ENCODE data around the gene INPP5J.
A peak's percentile ranks its signal among the peaks of the same experiment; 100 is the strongest.

The INPP5J gene

DNA sequence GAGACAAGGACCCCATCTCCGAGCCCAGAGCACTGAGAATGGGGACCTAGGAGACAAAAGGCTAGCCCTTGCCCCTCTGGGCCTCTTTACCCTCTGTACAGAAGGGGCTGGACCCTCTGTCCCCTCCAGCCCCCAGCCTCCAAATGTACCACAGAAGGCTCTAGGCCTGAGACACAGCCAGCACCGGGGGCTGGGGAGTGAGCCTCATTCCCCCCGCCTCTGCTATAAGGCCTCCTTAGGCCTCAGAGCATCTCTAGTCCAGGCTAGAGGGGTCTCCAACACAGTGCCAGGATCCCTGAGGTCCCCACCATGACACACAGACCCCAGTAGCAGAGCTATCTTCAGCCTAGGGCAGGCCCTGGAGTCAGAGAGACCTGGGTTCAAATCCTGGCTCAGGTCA is 36.8 kb upstream of the INPP5J start:
- WGBS, result 100% methylated on average over 3 of the region's 3 CpGs
- H2BK120ac ChIP-seq (ENCODE audit: low read depth, low read length), result peak overlapping the region; percentile 4
- H3K36me3 ChIP-seq (ENCODE audit: control insufficient read depth in 1 of 2, insufficient read depth in 2 of 2, low read depth in 1 of 2, low read length in 2 of 2), result peaks cover 53 to 64% of the 10 kb centered on the region in 2 experiments
- no peak overlapping the region for H2BK5ac ChIP-seq (ENCODE audit: low read depth, low read length, poor library complexity, severe bottlenecking)
- no peak overlapping the region for H3K27ac ChIP-seq (ENCODE audit: low read length, poor library complexity, severe bottlenecking)
- H2AFZ ChIP-seq (ENCODE audit: low read depth, low read length), result no peak overlapping the region
- H3K4me2 ChIP-seq (ENCODE audit: low read length, poor library complexity, severe bottlenecking), result no peak overlapping the region
- H3K4me3 ChIP-seq (ENCODE audit: insufficient read depth in 1 of 2, low read depth in 1 of 2, low read length in 2 of 2), result peak overlapping the region in 1 of 2 experiments; percentile 94
- H3K23ac ChIP-seq (ENCODE audit: low read length in 2 of 2), result no peak overlapping the region
- H2AK5ac ChIP-seq (ENCODE audit: low read length, severe bottlenecking), result peak overlapping the region; percentile 71
- no peak overlapping the region for H2BK15ac ChIP-seq (ENCODE audit: low read depth, poor library complexity, severe bottlenecking)
- H4K91ac ChIP-seq (ENCODE audit: low read length), result peak overlapping the region; percentile 36
- H2BK12ac ChIP-seq (ENCODE audit: low read length in 2 of 2), result peak overlapping the region in 1 of 2 experiments; percentile 42
- peak overlapping the region; percentile 95 for H3K9ac ChIP-seq (ENCODE audit: low read length)
- H3K4ac ChIP-seq (ENCODE audit: low read depth in 1 of 2, low read length in 2 of 2), result peak overlapping the region; percentile 14 to 49
- peak overlapping the region; percentile 59 for H4K8ac ChIP-seq (ENCODE audit: low read length)
- H3K4me1 ChIP-seq (ENCODE audit: control insufficient read depth, insufficient read depth, low read depth, low read length), result peaks cover 58% of the 10 kb centered on the region
- DNase-seq, result no peak
- H3K14ac ChIP-seq (ENCODE audit: low read length in 2 of 2), result no peak overlapping the region
- no peaks in the 10 kb centered on the region for H3K9me3 ChIP-seq (ENCODE audit: control insufficient read depth, low read length)
- H3K18ac ChIP-seq (ENCODE audit: low read depth in 1 of 2, low read length in 2 of 2), result no peak overlapping the region
- H3K27me3 ChIP-seq (ENCODE audit: control insufficient read depth in 1 of 2, insufficient read depth in 1 of 2, low read length in 2 of 2), result no peaks in the 10 kb centered on the region
- peaks cover 27% of the 10 kb centered on the region for H3K79me1 ChIP-seq (replicated peaks; ENCODE audit: low read length, poor library complexity, severe bottlenecking)

DNA sequence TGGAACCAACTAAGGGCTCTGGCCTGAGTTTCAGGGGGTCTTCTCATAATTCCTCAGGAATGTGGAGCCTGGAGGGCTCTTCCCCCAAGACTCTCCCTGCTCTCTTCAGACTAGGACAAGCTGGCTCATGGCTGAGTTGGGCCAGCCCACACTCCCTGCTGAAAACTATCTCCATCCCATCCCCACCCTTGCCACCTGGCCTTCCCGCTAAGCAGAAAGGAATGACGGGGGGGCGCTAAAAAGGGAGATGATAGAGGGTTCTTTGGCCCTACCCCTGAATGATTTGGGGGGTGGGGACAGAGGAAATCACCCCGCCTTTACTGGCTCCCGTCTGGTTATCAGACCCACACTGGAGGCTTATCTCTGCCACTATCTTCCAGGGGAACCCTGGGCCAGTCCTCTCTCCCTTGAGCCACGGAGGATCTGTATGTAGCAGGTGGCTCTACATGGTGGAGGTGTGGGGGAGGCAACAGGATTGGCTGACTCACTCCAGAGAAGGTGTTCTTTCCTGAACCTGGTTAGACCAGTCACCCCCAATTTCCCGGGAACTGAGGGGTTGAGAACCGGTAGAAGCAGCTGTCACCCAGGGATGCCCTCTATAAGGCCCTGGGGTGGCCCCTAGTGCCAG is 35.9 kb upstream of the INPP5J start:
- H3K27ac ChIP-seq (ENCODE audit: low read length, poor library complexity, severe bottlenecking), result no peak overlapping the region
- no peak for DNase-seq
- no peak overlapping the region for H3K4ac ChIP-seq (ENCODE audit: low read depth in 1 of 2, low read length in 2 of 2)
- peaks cover 61 to 73% of the 10 kb centered on the region in 2 experiments for H3K36me3 ChIP-seq (ENCODE audit: control insufficient read depth in 1 of 2, insufficient read depth in 2 of 2, low read depth in 1 of 2, low read length in 2 of 2)
- H3K27me3 ChIP-seq (ENCODE audit: control insufficient read depth in 1 of 2, insufficient read depth in 1 of 2, low read length in 2 of 2), result no peaks in the 10 kb centered on the region
- H3K18ac ChIP-seq (ENCODE audit: low read depth in 1 of 2, low read length in 2 of 2), result no peak overlapping the region
- H3K14ac ChIP-seq (ENCODE audit: low read length in 2 of 2), result no peak overlapping the region
- no peak overlapping the region for H2BK5ac ChIP-seq (ENCODE audit: low read depth, low read length, poor library complexity, severe bottlenecking)
- H2BK120ac ChIP-seq (ENCODE audit: low read depth, low read length), result no peak overlapping the region
- 87% methylated on average over 7 of the region's 8 CpGs for WGBS
- peaks cover 35% of the 10 kb centered on the region for H3K79me1 ChIP-seq (replicated peaks; ENCODE audit: low read length, poor library complexity, severe bottlenecking)
- no peak overlapping the region for H4K91ac ChIP-seq (ENCODE audit: low read length)
- H3K9me3 ChIP-seq (ENCODE audit: control insufficient read depth, low read length), result no peaks in the 10 kb centered on the region
- H3K4me3 ChIP-seq (ENCODE audit: insufficient read depth in 1 of 2, low read depth in 1 of 2, low read length in 2 of 2), result no peak overlapping the region
- no peak overlapping the region for H2BK15ac ChIP-seq (ENCODE audit: low read depth, poor library complexity, severe bottlenecking)
- H3K4me2 ChIP-seq (ENCODE audit: low read length, poor library complexity, severe bottlenecking), result no peak overlapping the region
- no peak overlapping the region for H2AFZ ChIP-seq (ENCODE audit: low read depth, low read length)
- H3K23ac ChIP-seq (ENCODE audit: low read length in 2 of 2), result no peak overlapping the region
- H2AK5ac ChIP-seq (ENCODE audit: low read length, severe bottlenecking), result no peak overlapping the region
- H2BK12ac ChIP-seq (ENCODE audit: low read length in 2 of 2), result peak overlapping the region in 1 of 2 experiments; percentile 2
- no peak overlapping the region for H4K8ac ChIP-seq (ENCODE audit: low read length)
- peak overlapping the region; percentile 95 for H3K9ac ChIP-seq (ENCODE audit: low read length)
- H3K4me1 ChIP-seq (ENCODE audit: control insufficient read depth, insufficient read depth, low read depth, low read length), result peaks cover 58% of the 10 kb centered on the region

DNA sequence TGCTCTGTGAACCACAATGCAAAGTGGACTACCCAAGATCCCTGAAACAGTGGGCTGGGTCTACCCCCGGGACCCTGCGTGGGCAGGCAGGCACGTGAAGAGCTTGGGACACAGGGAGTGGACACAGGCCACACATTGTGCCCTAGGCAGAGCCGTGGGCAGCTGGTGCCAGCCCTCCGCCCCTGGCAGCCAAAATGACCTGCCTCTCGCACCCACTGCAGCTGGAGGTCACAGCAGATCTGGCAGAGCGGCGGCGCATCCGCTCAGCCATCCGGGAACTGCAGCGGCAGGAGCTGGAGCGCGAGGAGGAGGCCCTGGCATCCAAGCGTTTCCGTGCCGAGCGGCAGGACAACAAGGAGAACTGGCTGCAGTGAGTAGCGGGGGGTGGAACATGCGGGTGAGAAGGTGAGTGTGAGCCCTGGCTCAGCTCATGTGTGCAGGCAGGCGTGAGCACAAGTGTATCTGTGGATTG is 35.0 kb upstream of the INPP5J start:
- Histone ChIP-seq H2AK5ac (ENCODE audit: low read length, severe bottlenecking) (no peak overlapping the region), H2BK5ac (ENCODE audit: low read depth, low read length, poor library complexity, severe bottlenecking) (no peak overlapping the region), H4K8ac (ENCODE audit: low read length) (no peak overlapping the region), H4K91ac (ENCODE audit: low read length) (no peak overlapping the region), H3K79me1 (replicated peaks; ENCODE audit: low read length, poor library complexity, severe bottlenecking) (peaks cover 43% of the 10 kb centered on the region), H3K4ac (ENCODE audit: low read depth in 1 of 2, low read length in 2 of 2) (no peak overlapping the region), H3K9ac (ENCODE audit: low read length) (no peak overlapping the region), H3K4me3 (ENCODE audit: insufficient read depth in 1 of 2, low read depth in 1 of 2, low read length in 2 of 2) (no peak overlapping the region), H2BK12ac (ENCODE audit: low read length in 2 of 2) (no peak overlapping the region), H3K4me2 (ENCODE audit: low read length, poor library complexity, severe bottlenecking) (no peak overlapping the region), H2AFZ (ENCODE audit: low read depth, low read length) (no peak overlapping the region), H3K4me1 (ENCODE audit: control insufficient read depth, insufficient read depth, low read depth, low read length) (peaks cover 49% of the 10 kb centered on the region), H3K18ac (ENCODE audit: low read depth in 1 of 2, low read length in 2 of 2) (no peak overlapping the region), H3K23ac (ENCODE audit: low read length in 2 of 2) (no peak overlapping the region), H2BK120ac (ENCODE audit: low read depth, low read length) (no peak overlapping the region), H3K36me3 (ENCODE audit: control insufficient read depth in 1 of 2, insufficient read depth in 2 of 2, low read depth in 1 of 2, low read length in 2 of 2) (peaks cover 71 to 82% of the 10 kb centered on the region in 2 experiments), H3K14ac (ENCODE audit: low read length in 2 of 2) (no peak overlapping the region), H2BK15ac (ENCODE audit: low read depth, poor library complexity, severe bottlenecking) (no peak overlapping the region), H3K9me3 (ENCODE audit: control insufficient read depth, low read length) (no peaks in the 10 kb centered on the region), H3K27me3 (ENCODE audit: control insufficient read depth in 1 of 2, insufficient read depth in 1 of 2, low read length in 2 of 2) (no peaks in the 10 kb centered on the region), H3K27ac (ENCODE audit: low read length, poor library complexity, severe bottlenecking) (no peak overlapping the region)
- DNase-seq, result no peak
- 98% methylated on average over 21 of the region's 21 CpGs for WGBS

DNA sequence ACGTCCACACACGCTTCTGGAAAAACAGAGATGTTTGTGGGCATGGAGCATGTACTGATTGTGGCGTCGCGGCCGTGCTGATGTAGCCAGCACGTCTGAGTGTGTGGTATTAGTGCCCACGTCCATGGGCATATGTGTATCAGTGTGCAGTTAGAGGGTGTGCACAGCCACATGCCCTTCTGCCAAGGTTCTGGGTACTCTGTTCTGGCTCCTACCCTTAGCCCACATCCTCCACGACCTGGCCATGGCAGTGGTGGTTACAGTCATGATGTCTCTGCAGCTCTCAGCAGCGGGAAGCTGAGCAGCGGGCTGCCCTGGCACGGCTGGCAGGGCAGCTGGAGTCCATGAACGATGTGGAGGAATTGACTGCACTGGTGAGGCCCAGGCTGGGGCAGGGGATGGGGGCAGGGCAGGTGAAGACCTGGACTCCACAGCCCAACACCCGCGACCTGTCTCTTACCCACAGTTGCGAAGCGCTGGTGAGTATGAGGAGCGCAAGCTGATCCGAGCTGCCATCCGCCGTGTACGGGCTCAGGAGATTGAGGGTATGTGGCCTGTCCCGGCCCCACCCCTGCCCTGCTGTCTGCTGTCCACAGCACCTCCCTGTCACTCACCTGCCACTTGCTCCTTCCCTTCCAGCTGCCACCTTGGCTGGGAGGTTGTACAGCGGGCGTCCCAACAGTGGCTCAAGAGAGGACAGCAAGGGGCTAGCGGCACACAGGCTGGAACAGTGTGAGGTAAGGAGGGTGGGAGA is 34.4 kb upstream of the INPP5J start:
- H2BK15ac ChIP-seq (ENCODE audit: low read depth, poor library complexity, severe bottlenecking), result no peak overlapping the region
- H3K4me1 ChIP-seq (ENCODE audit: control insufficient read depth, insufficient read depth, low read depth, low read length), result peaks cover 42% of the 10 kb centered on the region
- H3K9ac ChIP-seq (ENCODE audit: low read length), result no peak overlapping the region
- peaks cover 73 to 84% of the 10 kb centered on the region in 2 experiments for H3K36me3 ChIP-seq (ENCODE audit: control insufficient read depth in 1 of 2, insufficient read depth in 2 of 2, low read depth in 1 of 2, low read length in 2 of 2)
- H2BK12ac ChIP-seq (ENCODE audit: low read length in 2 of 2), result no peak overlapping the region
- no peak overlapping the region for H3K4ac ChIP-seq (ENCODE audit: low read depth in 1 of 2, low read length in 2 of 2)
- H3K4me3 ChIP-seq (ENCODE audit: insufficient read depth in 1 of 2, low read depth in 1 of 2, low read length in 2 of 2), result no peak overlapping the region
- no peaks in the 10 kb centered on the region for H3K27me3 ChIP-seq (ENCODE audit: control insufficient read depth in 1 of 2, insufficient read depth in 1 of 2, low read length in 2 of 2)
- no peak overlapping the region for H2BK120ac ChIP-seq (ENCODE audit: low read depth, low read length)
- no peak overlapping the region for H3K4me2 ChIP-seq (ENCODE audit: low read length, poor library complexity, severe bottlenecking)
- H3K23ac ChIP-seq (ENCODE audit: low read length in 2 of 2), result no peak overlapping the region
- 96% methylated on average over 23 of the region's 26 CpGs for WGBS
- no peak for DNase-seq
- H3K14ac ChIP-seq (ENCODE audit: low read length in 2 of 2), result no peak overlapping the region
- peak overlapping the region; percentile 43 for H4K91ac ChIP-seq (ENCODE audit: low read length)
- H2AK5ac ChIP-seq (ENCODE audit: low read length, severe bottlenecking), result no peak overlapping the region
- H3K27ac ChIP-seq (ENCODE audit: low read length, poor library complexity, severe bottlenecking), result no peak overlapping the region
- H3K79me1 ChIP-seq (replicated peaks; ENCODE audit: low read length, poor library complexity, severe bottlenecking), result peaks cover 48% of the 10 kb centered on the region
- no peak overlapping the region for H2AFZ ChIP-seq (ENCODE audit: low read depth, low read length)
- H3K9me3 ChIP-seq (ENCODE audit: control insufficient read depth, low read length), result no peaks in the 10 kb centered on the region
- H2BK5ac ChIP-seq (ENCODE audit: low read depth, low read length, poor library complexity, severe bottlenecking), result no peak overlapping the region
- H4K8ac ChIP-seq (ENCODE audit: low read length), result no peak overlapping the region
- H3K18ac ChIP-seq (ENCODE audit: low read depth in 1 of 2, low read length in 2 of 2), result no peak overlapping the region

Measured in mesenchymal stem cell (in vitro differentiated cells and primary cell).